GM23338 (cell line): Measurements from ENCODE around the gene METTL18.

Source experiments
- CREB1 ChIP-seq: fragments of 250-450 bp; sonication (Bioruptor Pico); IDR thresholded peaks from 2 replicates; pipeline ENCODE4 v1.5.0; 2020; ENCODE audit warnings: low read depth, mild to moderate bottlenecking, moderate library complexity
- CTCF ChIP-seq, 2 experiments: fragments of 200-600 bp in 1 of 2; sonication (generic) in 1 of 2; conservative IDR thresholded peaks; 2 replicates each; pipeline versions ENCODE4 v1.5.1 to v1.6.1; 2016 to 2017; ENCODE audit warnings: antibody characterized with exemption in 2 of 2, low read depth in 2 of 2, mild to moderate bottlenecking in 2 of 2, moderate library complexity in 1 of 2
- ETS1 ChIP-seq: IDR thresholded peaks from 2 replicates; pipeline ENCODE4 v1.6.1; 2016; ENCODE audit warnings: antibody characterized with exemption
- EZH2 ChIP-seq: fragments of 200-600 bp; sonication (generic); IDR thresholded peaks from one replicate; pipeline ENCODE4 v1.8.0; 2017; ENCODE audit warnings: antibody characterized with exemption, mild to moderate bottlenecking, low read depth; ENCODE audit not compliant: unreplicated experiment
- EZH2phosphoT487 ChIP-seq: fragments of 200-600 bp; sonication (generic); IDR thresholded peaks from one replicate; pipeline ENCODE4 v1.8.1; 2018; ENCODE audit warnings: antibody characterized with exemption; ENCODE audit not compliant: unreplicated experiment
- JUNB ChIP-seq: IDR thresholded peaks from one replicate; pipeline ENCODE4 v1.6.1; 2016; ENCODE audit warnings: antibody characterized with exemption; ENCODE audit not compliant: unreplicated experiment
- NANOG ChIP-seq: IDR thresholded peaks from 2 replicates; pipeline ENCODE4 v1.6.1; 2016; ENCODE audit warnings: antibody characterized with exemption, borderline replicate concordance
- POLR2AphosphoS5 ChIP-seq: IDR thresholded peaks from 2 replicates; pipeline ENCODE4 v1.6.1; 2016; ENCODE audit warnings: antibody characterized with exemption, low read depth
- REST ChIP-seq: IDR thresholded peaks from one replicate; pipeline ENCODE4 v1.6.1; 2018; ENCODE audit warnings: antibody characterized with exemption; ENCODE audit not compliant: unreplicated experiment
- ZNF114 ChIP-seq: fragments of 250-450 bp; sonication (Bioruptor Pico); IDR thresholded peaks from 2 replicates; pipeline ENCODE4 v1.5.0; 2020; ENCODE audit warnings: mild to moderate bottlenecking, moderate library complexity
- ZNF331 ChIP-seq: fragments of 250-450 bp; sonication (Bioruptor Pico); IDR thresholded peaks from 2 replicates; pipeline ENCODE4 v1.5.0; 2020; ENCODE audit warnings: low read depth, mild to moderate bottlenecking, moderate library complexity
- ZNF462 ChIP-seq: fragments of 250-450 bp; sonication (Bioruptor Pico); IDR thresholded peaks from 2 replicates; pipeline ENCODE4 v1.5.0; 2020; ENCODE audit warnings: mild to moderate bottlenecking, moderate library complexity

GRCh38 chr1:169746550-169746949 is 48.2 kb downstream of the METTL18 start:
- no peak for TF ChIP-seq CTCF (conservative IDR thresholded peaks at IDR 0.05; ENCODE audit: low read depth in 2 of 2)
- TF ChIP-seq JUNB, result no peak
- no peak for TF ChIP-seq POLR2AphosphoS5
- no peak for TF ChIP-seq EZH2phosphoT487
- no peak for TF ChIP-seq NANOG
- no peak for TF ChIP-seq ETS1
- TF ChIP-seq EZH2, result no peak
- no peak for TF ChIP-seq REST
- no peak for TF ChIP-seq ZNF114 (CRISPR knock-in tag)
- TF ChIP-seq ZNF462 (CRISPR knock-in tag), result no peak
- no peak for TF ChIP-seq ZNF331 (CRISPR knock-in tag)
- no peak for TF ChIP-seq CREB1
